DOHH2 (cell line): ENCODE measurements around the gene CRIM1.

ENCODE experiments used
- H3F3A ChIP-seq: fragments of 200-600 bp; sonication (generic), shearing (Covaris generic); 2 replicates; pipeline ENCODE4 v1.6.0; 2016; ENCODE audit warnings: antibody characterized with exemption, mild to moderate bottlenecking; ENCODE audit not compliant: control insufficient read depth, insufficient read depth
- H3K27ac ChIP-seq: fragments of 200-600 bp; sonication (generic); 2 replicates; pipeline ENCODE4 v1.5.1; 2014; ENCODE audit warnings: low read depth, mild to moderate bottlenecking, low read length, moderate library complexity
- H3K27me3 ChIP-seq: fragments of 200-600 bp; sonication (generic); 2 replicates; pipeline ENCODE4 v1.6.1; 2014; ENCODE audit warnings: mild to moderate bottlenecking, low read length, mixed read lengths; ENCODE audit not compliant: control insufficient read depth
- H3K36me3 ChIP-seq: fragments of 200-600 bp; sonication (generic); 2 replicates; pipeline ENCODE4 v1.6.1; 2014; ENCODE audit warnings: mild to moderate bottlenecking, low read length, moderate library complexity, mixed read lengths; ENCODE audit not compliant: control insufficient read depth
- H3K4me1 ChIP-seq: fragments of 200-600 bp; sonication (generic); 2 replicates; pipeline ENCODE4 v1.6.1; 2014; ENCODE audit warnings: mild to moderate bottlenecking, low read length, mixed read lengths; ENCODE audit not compliant: control insufficient read depth
- H3K4me2 ChIP-seq: fragments of 200-600 bp; sonication (generic); 2 replicates; pipeline ENCODE4 v1.6.0; 2014; ENCODE audit warnings: mild to moderate bottlenecking, low read length, moderate library complexity
- H3K4me3 ChIP-seq: fragments of 200-600 bp; sonication (generic); 2 replicates; pipeline ENCODE4 v1.5.1; 2014; ENCODE audit warnings: mild to moderate bottlenecking, low read length, mixed read lengths
- H3K79me2 ChIP-seq: fragments of 200-600 bp; sonication (generic); 2 replicates; pipeline ENCODE4 v1.6.1; 2014; ENCODE audit warnings: mild to moderate bottlenecking, low read length, mixed read lengths; ENCODE audit not compliant: control insufficient read depth
- H3K9me2 ChIP-seq: fragments of 200-600 bp; sonication (generic); replicated peaks from 2 replicates; pipeline ENCODE4 v1.6.1; 2014; ENCODE audit warnings: mild to moderate bottlenecking, low read length, mixed read lengths; ENCODE audit not compliant: control insufficient read depth
- H3K9me3 ChIP-seq: fragments of 200-600 bp; sonication (generic); 2 replicates; pipeline ENCODE4 v1.6.1; 2014; ENCODE audit warnings: antibody characterized with exemption, low read length, mixed read lengths; ENCODE audit not compliant: control insufficient read depth, insufficient read depth
- H4K20me1 ChIP-seq: fragments of 200-600 bp; sonication (generic); 2 replicates; pipeline ENCODE4 v1.6.0; 2014; ENCODE audit warnings: low read depth, mild to moderate bottlenecking, antibody characterized with exemption, low read length, moderate library complexity; ENCODE audit not compliant: control insufficient read depth, insufficient read depth
- EZH2phosphoT487 ChIP-seq: fragments of 200-600 bp; sonication (generic); IDR thresholded peaks from 2 replicates; pipeline ENCODE4 v1.6.1; 2017; ENCODE audit warnings: borderline replicate concordance, mild to moderate bottlenecking, antibody characterized with exemption, low read length, moderate library complexity, mixed read lengths
- TF ChIP-seq, protein P1 (sequence below): fragments of 200-600 bp; sonication (generic); IDR thresholded peaks from one replicate; pipeline ENCODE4 v1.5.1; 2014; ENCODE audit warnings: antibody characterized with exemption, mild to moderate bottlenecking, low read depth, low read length; ENCODE audit not compliant: poor library complexity, severe bottlenecking

Gene CRIM1

DNA sequence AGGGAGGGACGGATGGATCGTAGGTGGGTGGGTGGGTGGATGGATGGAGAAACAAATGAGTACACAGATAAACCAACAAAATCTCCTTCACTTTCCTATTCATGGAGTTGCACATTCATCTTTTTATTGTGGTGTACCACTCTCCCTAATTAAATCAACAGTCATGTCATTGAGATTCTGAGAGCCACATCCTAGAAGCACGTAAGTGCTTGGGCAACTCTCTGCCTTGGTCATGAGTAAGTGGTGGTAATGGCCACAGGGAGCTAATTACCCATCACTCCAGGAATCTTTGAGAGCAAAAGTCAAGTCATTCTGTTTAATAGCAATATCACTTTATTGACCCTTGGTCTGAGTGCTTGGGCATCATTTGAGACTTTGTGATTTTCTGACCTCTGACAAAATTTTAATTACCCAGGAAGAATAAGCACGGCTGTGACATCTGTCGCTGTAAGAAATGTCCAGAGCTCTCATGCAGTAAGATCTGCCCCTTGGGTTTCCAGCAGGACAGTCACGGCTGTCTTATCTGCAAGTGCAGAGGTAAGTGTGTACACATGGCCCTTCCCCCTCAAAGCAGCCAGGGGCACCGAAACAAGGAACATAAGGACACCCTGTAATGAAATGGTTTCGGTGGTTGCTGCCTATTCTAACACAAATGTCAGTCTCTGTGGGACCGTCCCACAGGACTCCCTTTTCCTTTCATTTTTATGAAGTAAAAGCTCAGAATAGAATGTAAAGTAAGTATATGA lies 156.5 kb downstream of the CRIM1 start:
- H4K20me1 ChIP-seq, result no peaks in the 10 kb centered on the region
- no peak overlapping the region for H3K4me2 ChIP-seq
- H3K4me1 ChIP-seq, result no peaks in the 10 kb centered on the region
- no peaks in the 10 kb centered on the region for H3K27me3 ChIP-seq
- peaks cover 79% of the 10 kb centered on the region for H3K36me3 ChIP-seq
- H3K9me2 ChIP-seq, result no peaks in the 10 kb centered on the region
- TF ChIP-seq, protein P1, sequence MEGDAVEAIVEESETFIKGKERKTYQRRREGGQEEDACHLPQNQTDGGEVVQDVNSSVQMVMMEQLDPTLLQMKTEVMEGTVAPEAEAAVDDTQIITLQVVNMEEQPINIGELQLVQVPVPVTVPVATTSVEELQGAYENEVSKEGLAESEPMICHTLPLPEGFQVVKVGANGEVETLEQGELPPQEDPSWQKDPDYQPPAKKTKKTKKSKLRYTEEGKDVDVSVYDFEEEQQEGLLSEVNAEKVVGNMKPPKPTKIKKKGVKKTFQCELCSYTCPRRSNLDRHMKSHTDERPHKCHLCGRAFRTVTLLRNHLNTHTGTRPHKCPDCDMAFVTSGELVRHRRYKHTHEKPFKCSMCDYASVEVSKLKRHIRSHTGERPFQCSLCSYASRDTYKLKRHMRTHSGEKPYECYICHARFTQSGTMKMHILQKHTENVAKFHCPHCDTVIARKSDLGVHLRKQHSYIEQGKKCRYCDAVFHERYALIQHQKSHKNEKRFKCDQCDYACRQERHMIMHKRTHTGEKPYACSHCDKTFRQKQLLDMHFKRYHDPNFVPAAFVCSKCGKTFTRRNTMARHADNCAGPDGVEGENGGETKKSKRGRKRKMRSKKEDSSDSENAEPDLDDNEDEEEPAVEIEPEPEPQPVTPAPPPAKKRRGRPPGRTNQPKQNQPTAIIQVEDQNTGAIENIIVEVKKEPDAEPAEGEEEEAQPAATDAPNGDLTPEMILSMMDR, result no peak
- TF ChIP-seq EZH2phosphoT487, result no peak
- no peaks in the 10 kb centered on the region for H3K9me3 ChIP-seq
- no peaks in the 10 kb centered on the region for H3K79me2 ChIP-seq
- no peak overlapping the region for H3K4me3 ChIP-seq
- H3F3A ChIP-seq, result no peaks in the 10 kb centered on the region
- H3K27ac ChIP-seq, result no peak overlapping the region

DNA sequence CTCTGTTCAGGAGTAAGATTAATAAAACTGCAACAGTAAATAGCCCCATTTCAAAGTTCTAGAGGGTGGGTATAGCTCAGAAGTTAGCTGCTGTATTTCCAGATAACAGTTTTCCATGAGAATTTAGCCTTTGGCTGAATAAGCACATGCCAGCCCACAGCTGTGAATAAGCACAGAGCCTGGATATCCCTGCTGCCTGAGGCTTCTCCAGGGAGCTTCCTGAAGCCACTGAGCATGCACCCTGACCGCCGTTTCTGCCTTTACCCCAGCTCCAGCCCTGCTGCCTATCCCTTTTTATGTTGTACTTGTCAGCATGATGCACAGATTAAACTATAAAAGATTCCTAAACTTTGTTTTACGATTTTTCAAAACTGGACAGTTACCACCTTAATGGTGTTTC lies 157.1 kb downstream of the CRIM1 start:
- Histone ChIP-seq H3F3A (no peaks in the 10 kb centered on the region), H3K9me3 (no peaks in the 10 kb centered on the region), H3K4me1 (no peaks in the 10 kb centered on the region), H4K20me1 (no peaks in the 10 kb centered on the region), H3K9me2 (no peaks in the 10 kb centered on the region), H3K4me2 (no peak overlapping the region), H3K27me3 (no peaks in the 10 kb centered on the region), H3K27ac (no peak overlapping the region), H3K4me3 (no peak overlapping the region), H3K79me2 (no peaks in the 10 kb centered on the region), H3K36me3 (peaks cover 83% of the 10 kb centered on the region)
- no peak for TF ChIP-seq EZH2phosphoT487

DNA sequence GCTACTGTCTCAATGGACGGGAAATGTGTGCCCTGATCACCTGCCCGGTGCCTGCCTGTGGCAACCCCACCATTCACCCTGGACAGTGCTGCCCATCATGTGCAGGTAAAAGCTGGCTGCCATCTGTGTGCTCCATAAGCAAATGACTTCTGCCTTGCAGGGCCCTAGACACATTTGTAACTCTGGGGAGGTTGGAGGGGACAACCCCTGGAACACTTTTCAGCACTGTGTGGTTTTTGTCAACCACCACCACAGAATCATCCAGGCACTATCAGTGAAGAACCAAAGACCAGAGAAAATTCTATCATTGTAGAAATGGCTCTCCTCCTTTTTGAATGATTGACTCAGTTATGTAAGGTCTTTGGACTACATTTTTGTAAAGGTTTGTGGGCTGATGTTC lies 158.1 kb downstream of the CRIM1 start:
- Histone ChIP-seq H3K27me3 (no peaks in the 10 kb centered on the region), H3K9me3 (no peaks in the 10 kb centered on the region), H3K9me2 (no peaks in the 10 kb centered on the region), H3K4me3 (no peak overlapping the region), H3K4me1 (no peaks in the 10 kb centered on the region), H3K27ac (no peak overlapping the region), H4K20me1 (no peaks in the 10 kb centered on the region), H3K4me2 (no peak overlapping the region), H3F3A (no peaks in the 10 kb centered on the region), H3K79me2 (no peaks in the 10 kb centered on the region), H3K36me3 (peaks cover 81% of the 10 kb centered on the region)
- TF ChIP-seq, protein P1, result no peak
- no peak for TF ChIP-seq EZH2phosphoT487

DNA sequence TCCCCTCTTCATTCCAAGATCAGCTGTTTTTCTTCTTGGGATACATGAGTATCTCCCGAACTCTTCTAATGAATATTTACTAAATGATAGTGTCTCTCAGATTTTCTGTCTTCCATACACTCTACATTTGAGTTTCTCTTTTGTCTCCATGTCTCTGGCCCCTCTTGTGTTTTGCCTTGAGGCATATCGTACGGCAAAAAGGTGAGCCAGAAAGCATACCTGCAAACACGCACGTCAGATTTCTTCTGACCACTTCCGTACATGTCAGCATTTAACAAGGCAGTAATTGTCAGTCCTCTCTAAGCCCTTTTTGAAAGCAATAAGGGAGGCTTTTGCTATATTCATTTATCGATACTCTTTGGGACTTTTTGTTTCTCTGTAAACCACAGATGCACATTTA lies 160.0 kb downstream of the CRIM1 start:
- Histone ChIP-seq H3K4me3 (no peak overlapping the region), H3K4me2 (no peak overlapping the region), H3K9me3 (no peaks in the 10 kb centered on the region), H3K27ac (no peak overlapping the region), H3F3A (no peaks in the 10 kb centered on the region), H3K79me2 (no peaks in the 10 kb centered on the region), H3K36me3 (peaks cover 84% of the 10 kb centered on the region), H3K4me1 (no peaks in the 10 kb centered on the region), H3K9me2 (no peaks in the 10 kb centered on the region), H3K27me3 (no peaks in the 10 kb centered on the region), H4K20me1 (no peaks in the 10 kb centered on the region)
- TF ChIP-seq, protein P1, result no peak
- no peak for TF ChIP-seq EZH2phosphoT487
